HG02678 (cell line): ENCODE data around the gene S1PR3.

ENCODE experiments used
- ATAC-seq: cut with Tn5 transposase; IDR thresholded peaks from one replicate; pipeline ENCODE4 v1.9.1; 2021; ENCODE audit warnings: mild to moderate bottlenecking, moderate library complexity; ENCODE audit not compliant: unreplicated experiment

The S1PR3 gene

DNA sequence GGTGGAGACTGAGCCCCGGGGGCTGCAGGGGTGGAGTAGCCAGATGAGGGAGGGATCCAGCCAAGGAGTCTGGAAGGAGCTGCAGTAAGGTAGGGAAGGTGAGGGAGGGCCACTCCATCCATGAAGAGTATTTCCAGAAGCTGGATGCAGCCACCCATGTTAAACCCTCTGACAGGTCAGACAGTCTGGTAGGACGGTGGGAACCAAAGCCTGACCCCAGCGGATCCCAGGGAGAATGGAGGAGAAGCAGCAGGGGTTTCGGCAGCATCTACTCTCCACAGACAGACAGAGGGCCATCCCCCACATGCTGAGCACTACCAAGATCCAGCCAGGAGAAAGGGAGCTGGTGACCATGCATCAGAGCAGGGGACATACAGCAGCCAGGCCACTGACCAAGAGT lies 22.5 kb upstream of the S1PR3 start:
- ATAC-seq: no peak

DNA sequence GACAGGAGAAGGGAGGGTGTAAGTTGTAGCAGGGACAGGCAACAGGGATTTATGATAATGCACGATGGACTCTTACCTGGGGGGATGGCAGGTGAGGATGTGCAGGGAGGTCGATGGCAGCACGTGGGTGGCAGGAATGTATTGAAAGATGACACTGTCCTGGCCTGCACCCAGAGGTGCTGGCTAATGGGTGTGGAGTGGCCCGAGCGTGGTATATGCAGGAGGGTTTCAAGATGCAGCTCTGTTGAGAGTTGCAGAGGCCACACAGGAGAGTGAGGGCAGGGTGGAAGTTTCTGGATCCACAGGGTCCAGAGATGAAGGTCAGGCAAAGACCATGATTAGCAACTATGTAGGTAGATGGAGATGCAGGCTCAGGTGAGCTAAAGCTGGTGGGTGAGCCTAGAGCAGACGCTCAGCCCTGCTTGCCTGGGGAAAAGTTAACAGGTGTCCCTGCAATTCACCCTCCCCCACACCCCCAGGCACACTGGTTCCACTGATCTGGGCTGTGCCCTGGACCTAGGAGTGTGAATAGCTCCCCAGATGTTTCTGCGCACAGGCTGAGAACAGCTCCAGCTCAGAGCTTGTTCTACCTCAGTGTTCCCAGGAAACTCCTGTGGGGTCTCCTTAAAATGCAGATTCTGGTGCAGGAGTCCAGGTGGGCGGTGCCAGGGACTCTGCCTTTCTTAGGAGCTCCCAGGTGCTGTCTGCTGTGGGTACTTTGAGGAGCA lies 21.5 kb upstream of the S1PR3 start:
- ATAC-seq: no peak

DNA sequence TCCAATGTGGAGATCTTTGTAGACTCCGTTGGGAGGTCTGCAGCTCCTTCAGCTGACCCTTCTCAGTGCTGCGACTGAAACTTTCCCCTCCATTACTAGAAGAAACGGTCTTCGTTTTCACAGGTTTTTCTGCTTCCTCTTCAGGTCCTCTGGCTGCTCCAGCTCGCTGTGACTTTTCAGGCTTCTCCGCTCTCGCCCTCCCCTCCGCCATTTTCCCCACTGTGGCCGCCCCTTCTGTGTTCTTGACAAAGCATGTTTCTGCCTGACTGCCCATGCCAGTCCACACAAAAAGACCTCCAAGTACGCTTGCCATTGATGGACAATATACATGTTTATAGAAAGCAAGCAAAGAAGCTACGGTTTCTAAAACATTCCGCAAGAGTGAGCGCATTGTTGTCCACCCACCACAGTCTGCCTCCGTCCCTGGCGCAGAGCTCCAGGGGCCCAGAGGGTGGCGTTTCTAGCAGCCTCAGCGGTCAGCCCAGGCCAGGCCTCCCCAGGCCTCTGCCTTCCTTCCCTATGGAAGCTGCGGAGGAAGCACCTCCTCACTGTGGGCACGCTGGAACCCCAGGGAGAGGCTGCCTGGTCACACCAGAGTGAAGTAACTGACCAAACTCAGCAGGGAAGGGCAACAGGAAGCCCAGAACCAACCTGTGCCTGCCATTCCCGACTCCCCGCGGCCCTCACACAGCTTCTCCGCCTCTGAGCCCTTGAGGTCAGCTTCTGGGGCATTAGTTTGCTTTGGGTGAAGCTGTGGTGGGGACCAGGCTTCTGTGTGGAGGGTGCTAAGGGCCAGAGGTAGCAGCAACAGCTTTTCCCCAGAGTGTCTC lies 19.9 kb upstream of the S1PR3 start:
- ATAC-seq: no peak

DNA sequence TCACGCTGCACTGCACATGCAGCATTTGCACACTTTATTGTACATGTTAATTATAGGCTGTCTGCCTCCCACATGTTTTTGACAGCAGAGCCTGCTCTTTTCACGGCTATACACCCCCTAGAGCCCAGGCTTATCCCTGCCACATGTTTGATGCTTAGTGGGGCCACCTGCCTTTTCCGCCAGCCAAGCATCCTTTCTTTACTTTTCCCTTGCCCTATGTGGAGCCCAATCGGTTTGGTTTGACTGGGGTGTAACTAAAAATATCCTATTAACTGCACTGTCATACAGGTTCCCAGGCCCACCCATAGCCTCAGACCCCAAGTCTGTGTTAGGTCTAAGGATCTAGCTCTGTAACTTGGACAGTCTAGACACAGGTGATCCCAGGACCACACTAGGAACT lies 18.9 kb upstream of the S1PR3 start:
- ATAC-seq: no peak

DNA sequence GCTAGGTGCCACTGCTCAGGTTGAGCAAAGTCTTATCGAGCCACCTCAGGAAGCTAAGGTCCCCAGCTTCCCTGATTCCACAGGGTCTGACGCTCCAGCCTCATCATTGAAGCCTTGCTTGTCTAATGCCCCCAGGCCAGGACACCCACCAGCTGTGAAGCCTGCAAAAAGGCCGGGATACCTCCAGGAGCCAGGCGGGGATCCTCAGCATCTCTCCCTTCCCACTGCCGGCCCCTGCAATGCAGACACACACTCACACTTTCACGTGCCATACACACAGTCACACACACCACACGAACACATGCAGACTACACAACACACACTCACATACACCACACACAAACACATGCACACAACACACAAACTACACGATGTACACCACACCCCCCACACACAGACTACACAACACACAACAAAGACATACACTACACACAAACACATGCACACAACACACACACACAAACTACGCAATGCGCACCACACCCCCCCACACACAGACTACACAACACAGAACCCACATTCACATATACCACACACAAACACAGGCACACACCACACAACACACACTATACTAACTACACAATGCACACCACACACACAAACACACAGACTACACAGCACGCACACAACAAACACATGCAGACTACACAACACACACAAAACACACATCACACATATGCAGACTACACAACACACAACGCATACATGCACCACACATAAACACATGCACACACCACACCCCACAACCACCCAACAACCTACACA lies 17.8 kb upstream of the S1PR3 start:
- no peak for ATAC-seq

DNA sequence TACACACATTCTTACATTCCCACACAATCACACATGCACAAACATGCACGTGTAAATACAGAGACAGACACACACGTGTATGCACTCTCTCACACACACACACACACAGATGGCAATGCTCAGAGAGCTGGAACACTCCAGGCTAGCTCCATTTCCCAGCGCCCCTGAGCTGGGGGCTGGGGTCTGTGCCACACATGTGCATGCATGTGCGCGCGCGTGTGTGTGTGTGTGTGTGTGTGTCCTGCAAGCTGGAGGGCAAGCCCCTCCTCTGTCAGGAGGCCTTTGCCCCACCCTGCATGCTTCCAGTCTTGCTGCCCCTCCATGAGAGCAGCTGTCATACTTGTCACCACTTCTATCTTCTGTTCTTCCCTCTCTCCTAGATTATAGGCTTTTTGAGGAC lies 16.6 kb upstream of the S1PR3 start:
- ATAC-seq: no peak

DNA sequence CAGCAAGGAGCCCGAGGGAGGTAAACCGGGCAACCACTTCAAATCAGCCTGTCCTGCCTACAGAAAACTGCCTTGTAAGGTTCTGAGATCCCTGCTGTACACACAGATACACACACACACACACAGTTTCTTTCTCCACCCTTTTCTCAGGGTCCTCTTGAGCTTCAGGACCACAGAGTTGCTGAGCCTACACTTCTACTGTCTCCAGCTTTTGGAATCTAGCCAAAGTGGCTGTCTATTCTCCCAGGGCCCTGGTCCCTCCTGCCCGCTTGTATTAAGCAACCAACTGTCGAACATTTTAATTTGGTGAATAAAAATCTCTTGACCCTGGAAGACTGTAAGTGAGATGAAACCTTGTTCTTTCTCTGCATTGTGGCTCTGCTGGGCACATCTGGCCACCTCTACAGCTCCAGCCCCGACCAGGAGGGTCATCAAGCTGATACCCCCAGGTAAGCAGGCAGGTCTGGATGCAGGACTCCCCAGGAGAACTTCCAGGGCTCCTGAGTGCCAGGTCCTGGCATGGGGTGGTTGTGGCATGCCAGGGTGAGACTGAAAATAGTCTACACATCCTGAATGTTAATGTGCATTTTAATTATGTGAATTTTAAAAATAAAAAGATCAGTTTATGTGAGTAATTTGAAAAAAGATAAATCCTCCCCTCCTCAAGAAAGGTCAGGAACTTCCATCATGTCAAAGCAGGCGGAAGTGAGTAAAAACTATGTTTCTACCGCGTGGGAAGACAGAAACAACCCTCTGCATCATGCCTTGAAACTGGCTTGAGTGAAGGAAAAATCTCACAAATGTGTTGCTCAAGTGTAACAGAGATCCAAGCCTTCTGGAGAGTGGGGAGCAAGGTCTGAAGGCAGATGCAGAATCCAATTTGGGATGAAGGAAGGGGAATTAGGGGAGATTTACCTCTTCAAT lies 15.0 kb upstream of the S1PR3 start:
- ATAC-seq: no peak

DNA sequence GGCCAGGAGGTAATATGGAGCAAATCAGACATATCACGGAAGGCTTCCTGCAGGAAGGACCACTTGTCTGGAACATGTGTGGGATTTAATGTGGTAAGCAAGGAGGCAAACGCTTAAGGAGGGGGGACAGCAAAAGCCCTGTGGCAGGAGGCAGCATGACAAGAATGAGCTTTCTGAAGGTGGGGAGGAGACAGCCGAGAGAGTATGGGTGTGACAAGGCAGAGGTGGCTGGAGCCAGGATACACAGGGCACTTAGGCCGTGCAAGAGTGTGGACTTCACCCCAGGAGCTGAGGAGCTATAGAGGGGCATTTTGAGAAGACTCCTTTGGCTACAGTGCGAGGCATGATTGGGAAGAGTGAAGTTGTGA lies 14.4 kb upstream of the S1PR3 start:
- no peak for ATAC-seq

DNA sequence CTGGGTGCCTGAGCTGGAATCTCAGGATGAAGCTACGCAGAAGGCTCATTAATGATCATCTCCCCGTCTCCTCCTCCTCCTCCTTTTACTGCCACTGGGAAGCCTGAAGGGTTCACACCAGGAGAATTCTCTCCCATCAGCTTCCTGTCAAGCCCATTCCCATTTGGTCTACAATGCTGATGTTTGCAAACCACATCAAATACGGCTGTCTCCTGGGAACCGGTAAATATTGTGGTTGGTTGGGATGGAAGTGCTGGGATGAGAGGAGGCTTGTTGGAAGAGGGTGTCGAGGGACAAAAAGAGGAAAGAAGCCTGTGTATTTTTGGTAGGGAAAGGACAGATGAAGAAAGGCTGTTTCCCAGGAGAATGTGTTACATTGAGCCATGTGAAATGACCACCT lies 13.2 kb upstream of the S1PR3 start:
- no peak for ATAC-seq

DNA sequence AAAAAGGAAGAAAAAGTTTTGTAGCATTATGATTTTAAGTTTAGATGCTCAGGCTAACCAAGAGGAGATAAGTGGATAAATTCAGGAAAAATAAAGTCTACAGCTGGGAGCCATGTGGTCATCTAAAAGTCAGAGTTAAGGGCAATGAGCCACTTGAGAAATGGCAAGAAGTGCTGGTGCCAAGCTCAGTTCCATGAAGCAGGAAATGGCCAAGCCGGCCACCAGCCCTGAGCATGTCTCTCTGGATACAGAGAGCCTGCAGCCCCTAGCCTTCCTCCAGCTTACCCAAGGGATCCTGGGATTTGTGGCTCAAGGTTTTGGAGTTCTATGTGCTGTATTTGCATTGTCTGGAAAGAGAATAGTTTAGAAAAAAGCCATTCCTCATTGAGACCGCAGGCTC lies 12.2 kb upstream of the S1PR3 start:
- ATAC-seq: no peak

DNA sequence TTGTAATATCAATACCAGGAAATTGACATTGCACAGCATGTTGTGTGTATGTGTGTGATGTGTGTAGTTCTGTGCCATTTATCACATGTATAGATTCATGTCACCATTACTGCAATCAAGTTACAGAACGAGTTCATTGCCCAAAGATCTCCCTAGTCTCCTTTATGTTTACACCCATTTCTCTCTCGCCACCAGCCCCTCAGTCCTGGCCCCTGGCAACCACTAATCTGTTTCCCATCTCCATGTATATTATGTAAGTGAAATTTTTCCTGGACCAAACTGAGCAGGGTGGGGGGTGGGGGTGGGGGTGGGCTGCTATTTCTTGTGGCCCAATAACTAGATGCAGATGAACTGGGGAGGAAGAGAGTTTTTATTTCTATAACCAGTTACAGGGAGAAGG lies 11.5 kb upstream of the S1PR3 start:
- no peak for ATAC-seq

DNA sequence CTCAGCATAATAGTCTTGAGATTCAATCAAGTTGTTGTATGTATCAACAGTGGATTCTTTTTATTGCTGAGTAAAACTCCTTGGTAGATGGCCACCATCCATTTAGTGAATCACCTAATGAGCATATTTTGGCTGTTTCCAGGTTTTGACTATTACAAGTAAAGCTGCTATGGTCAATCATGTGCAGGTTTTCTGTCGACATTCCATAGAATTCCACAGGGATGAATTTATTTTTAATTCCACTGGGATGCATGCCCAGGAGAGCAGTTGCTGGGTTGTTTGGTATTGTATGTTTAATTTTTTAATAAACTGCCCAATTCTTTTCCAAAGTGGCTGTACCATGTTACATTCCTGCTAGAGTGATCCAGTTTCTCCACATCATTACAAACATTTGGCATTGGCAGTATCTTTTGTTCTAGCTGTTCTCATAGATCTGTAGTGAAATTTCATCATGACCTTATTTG lies 10.5 kb upstream of the S1PR3 start:
- ATAC-seq: no peak

DNA sequence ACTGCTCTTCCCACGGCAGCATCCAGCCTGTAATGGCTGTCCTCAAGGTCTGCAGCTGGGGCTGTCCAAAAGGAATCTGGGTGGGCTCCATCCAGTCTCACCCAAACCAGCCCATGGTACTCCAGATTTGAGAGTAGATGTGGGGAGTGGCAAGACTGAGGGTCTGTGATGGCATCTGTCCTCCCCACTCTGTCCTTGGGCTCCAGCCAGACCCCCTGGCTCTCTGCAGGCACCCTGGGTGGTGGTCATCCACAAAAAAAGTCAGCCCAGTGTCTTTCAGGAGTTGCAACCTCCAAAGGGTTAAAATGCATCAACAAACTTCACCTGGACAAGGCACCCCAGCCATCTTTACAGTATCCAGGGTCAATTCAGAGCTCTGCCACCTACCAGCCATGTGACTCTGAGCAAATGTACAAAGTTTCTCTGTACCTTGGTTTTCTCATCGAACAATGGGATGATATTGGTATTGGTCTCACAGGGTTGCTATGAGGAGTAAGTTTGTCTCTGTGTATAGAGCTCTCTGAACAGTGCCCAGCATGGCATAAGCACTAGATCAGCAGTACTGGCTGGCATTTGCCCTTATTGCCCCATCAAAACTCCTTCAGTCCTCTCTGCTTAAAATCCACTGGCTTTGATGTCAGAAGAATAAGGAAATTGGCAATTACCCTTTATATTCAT lies 7.3 kb upstream of the S1PR3 start:
- no peak for ATAC-seq

DNA sequence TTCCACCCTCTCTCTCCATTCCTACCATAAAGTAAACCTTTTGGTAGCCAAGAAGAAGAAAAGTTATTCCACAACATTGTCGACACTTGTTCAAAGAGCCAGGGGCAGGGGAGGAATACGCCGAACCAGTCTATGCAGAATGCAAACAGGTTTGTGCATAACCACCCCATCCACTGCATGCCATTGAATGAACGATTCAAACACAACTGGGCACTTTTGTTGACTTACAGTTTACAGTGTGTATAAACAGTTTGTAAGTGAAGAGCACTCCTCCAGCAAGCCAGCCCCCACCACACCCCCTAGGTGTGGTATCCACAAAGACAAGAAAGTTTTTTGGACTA lies 6.8 kb upstream of the S1PR3 start:
- no peak for ATAC-seq

DNA sequence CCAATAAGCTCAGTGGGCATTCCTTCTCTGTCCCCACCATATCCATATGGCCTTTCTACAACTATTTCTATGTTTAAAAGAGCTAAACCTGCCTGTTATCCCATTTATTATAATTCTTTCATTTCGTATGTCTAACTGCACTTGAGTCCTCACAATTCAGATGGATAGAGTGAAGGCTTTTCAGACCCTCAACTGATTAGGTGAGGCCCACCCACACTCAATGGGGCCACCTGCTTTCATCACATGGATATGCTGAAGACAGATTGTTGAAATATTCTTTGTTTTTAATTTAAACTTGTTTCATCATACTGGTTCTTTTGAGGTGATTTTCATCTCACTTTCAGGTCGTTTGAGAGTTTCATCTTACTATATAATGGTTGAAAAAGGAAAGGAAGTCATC lies 5.7 kb upstream of the S1PR3 start:
- no peak for ATAC-seq

DNA sequence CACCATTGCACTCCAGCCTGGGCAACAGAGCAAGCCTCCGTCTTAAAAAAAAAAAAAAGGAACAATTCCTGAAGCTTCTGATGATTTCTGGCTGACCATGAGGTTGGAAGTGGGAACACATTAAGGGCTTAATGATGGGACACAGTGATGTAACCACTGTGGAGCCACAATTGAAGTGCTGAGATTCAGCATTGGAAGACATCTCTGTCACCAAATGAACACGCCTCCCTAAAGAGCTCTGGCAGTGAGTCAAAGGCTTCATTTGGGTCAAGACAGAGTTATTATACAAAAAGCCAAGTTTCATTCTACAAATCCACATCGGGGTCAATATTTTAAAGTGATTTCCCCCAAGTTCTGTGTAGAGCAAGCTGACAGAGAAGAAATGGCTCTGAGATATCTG lies 4.5 kb upstream of the S1PR3 start:
- ATAC-seq: no peak

DNA sequence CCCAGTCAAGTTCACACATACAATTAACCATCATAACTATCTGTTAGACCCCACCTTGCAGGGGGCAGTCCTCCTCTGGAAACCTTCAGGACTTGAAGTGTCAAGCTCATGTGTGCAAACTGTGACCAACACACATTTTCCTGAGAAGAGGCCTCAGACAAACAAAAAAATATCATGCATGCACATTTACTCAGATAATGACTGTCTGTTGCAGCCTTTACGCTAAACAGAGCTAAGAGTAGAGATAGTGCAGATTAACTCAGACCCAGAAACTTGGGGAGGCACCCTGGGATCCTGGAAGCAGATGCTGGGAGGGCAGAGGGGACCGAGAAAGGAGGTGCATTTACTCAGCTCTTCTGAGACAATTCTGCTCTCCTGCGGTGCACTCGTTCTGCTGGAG lies 3.6 kb upstream of the S1PR3 start:
- no peak for ATAC-seq

DNA sequence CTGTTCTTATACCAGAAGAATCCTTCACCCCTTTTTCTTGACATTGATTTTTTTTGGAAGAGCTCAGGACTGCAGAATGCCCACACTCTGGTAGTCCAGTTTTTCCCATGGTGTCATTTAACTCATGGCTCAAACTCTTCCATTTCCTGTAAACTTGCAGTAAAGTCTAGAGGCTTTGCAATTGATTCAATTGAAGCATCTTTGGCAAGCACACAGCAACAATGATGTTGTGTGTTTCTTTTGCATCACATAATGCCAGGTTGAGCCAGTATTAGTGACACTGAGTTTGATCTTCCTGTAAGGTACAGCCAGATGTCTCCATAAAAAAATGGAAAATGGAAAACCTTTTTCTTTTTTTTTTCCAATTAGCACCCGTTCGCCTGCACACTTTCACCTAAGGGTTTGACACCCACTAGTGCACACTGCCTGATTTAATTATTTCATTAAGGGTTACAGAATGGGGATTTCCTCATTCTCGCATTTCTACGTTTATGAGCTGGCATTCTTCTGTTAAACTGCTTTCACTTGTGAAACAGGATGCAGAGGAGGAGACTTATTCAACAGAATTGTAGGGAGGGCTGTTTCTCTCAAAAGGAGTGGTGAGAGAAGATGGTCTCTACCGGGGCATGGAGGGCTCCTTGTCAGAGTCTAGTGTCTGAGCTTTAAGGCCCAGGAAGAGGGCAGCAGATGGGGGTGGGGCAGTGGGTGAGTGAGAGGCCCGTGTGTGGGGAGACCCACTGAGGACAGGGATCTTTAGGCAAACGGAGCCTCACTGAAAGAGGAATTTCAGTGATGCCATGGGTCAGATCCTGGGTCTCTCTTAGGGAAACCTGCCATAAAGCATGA lies 2.2 kb upstream of the S1PR3 start:
- no peak for ATAC-seq

DNA sequence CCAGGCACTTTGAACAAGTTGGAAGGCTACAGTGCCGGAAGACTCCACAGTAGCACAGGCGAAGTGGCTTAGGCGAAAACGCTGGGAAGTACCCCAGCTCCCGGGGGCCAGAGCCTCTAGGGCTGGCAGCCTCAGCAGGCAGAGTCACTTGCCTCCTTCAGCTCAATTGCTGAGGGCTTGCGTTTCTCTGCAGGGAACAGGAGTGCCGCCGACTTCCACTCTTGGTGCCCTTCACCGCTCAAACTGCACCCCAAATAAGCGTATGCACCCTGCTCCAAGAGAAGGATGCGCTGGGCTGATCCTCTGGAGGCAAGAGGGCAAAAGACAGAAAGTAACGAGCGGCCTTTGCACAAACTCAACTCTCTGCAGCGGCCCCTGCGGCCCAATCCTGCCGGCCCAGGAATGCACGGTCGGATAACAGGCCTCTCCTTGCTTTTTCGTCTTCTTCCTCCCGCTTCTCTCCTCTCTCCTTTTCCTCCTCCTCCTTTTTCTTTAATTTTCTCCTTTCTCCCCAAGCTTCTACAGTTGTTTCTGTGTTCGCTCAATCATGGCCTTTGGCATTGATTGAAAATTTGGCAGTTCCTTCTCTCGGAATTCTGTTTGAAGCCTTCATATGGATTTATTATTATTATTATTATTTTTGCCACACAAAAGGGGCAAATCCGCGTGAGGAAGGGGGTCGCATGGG lies 1.1 kb upstream of the S1PR3 start:
- no peak for ATAC-seq
